Trophoblast cell (in vitro differentiated cells and primary cell): Measurements from ENCODE around the gene BACH2. TPM values are rescaled to one million over a fixed set of nuclear protein-coding genes. Genes with fewer than 3 reads are reported as not detected.

Source experiments
- DNase-seq, 2 donors: peaks; one replicate each; pipeline ENCODE4 v3.0.0-alpha.2; 2016
- H2AFZ ChIP-seq: 2 replicates; pipeline ENCODE4 v1.6.1; 2013; ENCODE audit warnings: low read length, moderate library complexity, mild to moderate bottlenecking; ENCODE audit not compliant: insufficient read depth, poor library complexity
- H2AK5ac ChIP-seq: 2 replicates; pipeline ENCODE4 v1.6.1; 2013; ENCODE audit warnings: mild to moderate bottlenecking, low read length
- H2BK120ac ChIP-seq: 2 replicates; pipeline ENCODE4 v1.6.1; 2013; ENCODE audit warnings: low read length, mild to moderate bottlenecking, moderate library complexity; ENCODE audit not compliant: insufficient read depth, poor library complexity
- H2BK12ac ChIP-seq: 2 replicates; pipeline ENCODE4 v1.6.1; 2013; ENCODE audit warnings: mild to moderate bottlenecking, low read length, moderate library complexity
- H2BK5ac ChIP-seq: 2 replicates; pipeline ENCODE4 v1.6.1; 2013; ENCODE audit warnings: low read length, low read depth, moderate library complexity, mild to moderate bottlenecking; ENCODE audit not compliant: poor library complexity
- H3K14ac ChIP-seq: 2 replicates; pipeline ENCODE4 v1.6.1; 2013; ENCODE audit warnings: mild to moderate bottlenecking, low read length
- H3K18ac ChIP-seq: 2 replicates; pipeline ENCODE4 v1.6.1; 2013; ENCODE audit warnings: mild to moderate bottlenecking, low read length
- H3K23ac ChIP-seq: 2 replicates; pipeline ENCODE4 v1.6.1; 2013; ENCODE audit warnings: low read length
- H3K27ac ChIP-seq: 2 replicates; pipeline ENCODE4 v1.5.1; 2013; ENCODE audit warnings: low read depth, mild to moderate bottlenecking, inconsistent platforms, low read length, moderate library complexity
- H3K27me3 ChIP-seq: 2 replicates; pipeline ENCODE4 v1.6.1; 2013; ENCODE audit warnings: inconsistent platforms, mild to moderate bottlenecking, low read length, moderate library complexity; ENCODE audit not compliant: insufficient read depth
- H3K36me3 ChIP-seq, 2 experiments: 1 replicate in 1 of 2; 2 replicates in 1 of 2; pipeline ENCODE4 v1.6.1; 2013; ENCODE audit warnings: low read length in 2 of 2, mild to moderate bottlenecking in 2 of 2, moderate library complexity in 1 of 2; ENCODE audit not compliant: insufficient read depth in 2 of 2, control insufficient read depth in 1 of 2
- H3K4ac ChIP-seq: 2 replicates; pipeline ENCODE4 v1.6.1; 2013; ENCODE audit warnings: low read depth, mild to moderate bottlenecking, low read length, moderate library complexity
- H3K4me1 ChIP-seq, 2 experiments: 1 replicate in 1 of 2; 2 replicates in 1 of 2; pipeline ENCODE4 v1.6.1; 2013; ENCODE audit warnings: low read length in 2 of 2, mild to moderate bottlenecking in 2 of 2, moderate library complexity in 1 of 2; ENCODE audit not compliant: insufficient read depth in 2 of 2, control insufficient read depth in 1 of 2
- H3K4me2 ChIP-seq: 2 replicates; pipeline ENCODE4 v1.6.1; 2013; ENCODE audit warnings: inconsistent platforms, mild to moderate bottlenecking, low read length, moderate library complexity
- H3K4me3 ChIP-seq: 2 replicates; pipeline ENCODE4 v1.5.1; 2013; ENCODE audit warnings: mild to moderate bottlenecking, low read depth, low read length, inconsistent platforms
- H3K79me1 ChIP-seq: one replicate; pipeline ENCODE4 v1.6.1; 2013; ENCODE audit warnings: low read length
- H3K79me2 ChIP-seq: 2 replicates; pipeline ENCODE4 v1.6.1; 2013; ENCODE audit warnings: low read length, mild to moderate bottlenecking; ENCODE audit not compliant: control insufficient read depth, insufficient read depth, poor library complexity
- H3K9ac ChIP-seq: 2 replicates; pipeline ENCODE4 v1.6.1; 2013; ENCODE audit warnings: mild to moderate bottlenecking, low read length
- H3K9me3 ChIP-seq: 2 replicates; pipeline ENCODE4 v1.6.1; 2013; ENCODE audit warnings: low read depth, mild to moderate bottlenecking, control low read depth, inconsistent platforms, low read length; ENCODE audit not compliant: insufficient read depth
- H4K12ac ChIP-seq: 2 replicates; pipeline ENCODE4 v1.6.1; 2013; ENCODE audit warnings: low read depth, mild to moderate bottlenecking, low read length, moderate library complexity
- H4K8ac ChIP-seq: 2 replicates; pipeline ENCODE4 v1.6.1; 2013; ENCODE audit warnings: low read depth, mild to moderate bottlenecking, low read length, moderate library complexity
- H4K91ac ChIP-seq: one replicate; pipeline ENCODE4 v1.6.1; 2013; ENCODE audit warnings: low read depth, mild to moderate bottlenecking, low read length, moderate library complexity
- WGBS: extraction: QIAGEN DNeasy Blood & Tissue Kit; methylation state at CpG from one replicate; pipeline ENCODE4 v1.1.7; 2013; ENCODE audit warnings: missing lambda C conversion rate; ENCODE audit not compliant: insufficient read length, insufficient coverage; ENCODE audit errors: extremely low coverage; 5-methylcytosine and 5-hydroxymethylcytosine counted together
- polyA plus RNA-seq: library from polyadenylated mRNA; stranded (reverse); fragments of 200-250 nt; gene quantifications from 2 replicates; pipeline ENCODE4 v1.2.3, GENCODE V29; 2013

Gene BACH2
- 4.4 and 5.2 TPM in 2 replicates for polyA plus RNA-seq

GRCh38 chr6:90296341-90297114 lies at the start of gene BACH2:
Gene BACH2, minus strand, starts transcription at chr6:90296843. Its CDS starts 287,999 bp downstream, at chr6:90008844.
- Histone ChIP-seq H2AFZ (peak within 1 kb of the TSS; percentile 53), H3K36me3 (no peaks in the 10 kb centered on the region), H2BK120ac (peak within 1 kb of the TSS; percentile 70), H3K27me3 (peaks cover 7% of the 10 kb centered on the region), H3K4ac (peak within 1 kb of the TSS; percentile 56), H3K23ac (peak within 1 kb of the TSS; percentile 54), H2AK5ac (no peak within 1 kb of the TSS), H3K14ac (peak within 1 kb of the TSS; percentile 48), H4K91ac (peak within 1 kb of the TSS; percentile 56), H4K8ac (peak within 1 kb of the TSS; percentile 86), H2BK12ac (peak within 1 kb of the TSS; percentile 75), H3K9ac (peak within 1 kb of the TSS; percentile 86), H3K4me2 (peak within 1 kb of the TSS; percentile 97), H2BK5ac (peak within 1 kb of the TSS; percentile 32), H3K18ac (peak within 1 kb of the TSS; percentile 90), H4K12ac (peak within 1 kb of the TSS; percentile 5), H3K27ac (peak within 1 kb of the TSS; percentile 18), H3K9me3 (no peaks in the 10 kb centered on the region), H3K4me3 (peak within 1 kb of the TSS; percentile 87), H3K79me2 (peaks cover 4% of the 10 kb centered on the region), H3K79me1 (peaks cover 14% of the 10 kb centered on the region), H3K4me1 (peaks cover 4 to 6% of the 10 kb centered on the region in 2 experiments)
- no CpG with 5 or more reads among the region's 112 CpGs for WGBS
- DNase-seq = peak; percentile 48 to 63

- Histone ChIP-seq H2BK120ac (no peak overlapping the region), H3K23ac (no peak overlapping the region), H3K4me2 (no peak overlapping the region), H3K9me3 (no peaks in the 10 kb centered on the region), H3K27me3 (no peaks in the 10 kb centered on the region), H3K36me3 (no peaks in the 10 kb centered on the region), H3K79me2 (no peaks in the 10 kb centered on the region), H2AFZ (no peak overlapping the region), H2BK5ac (no peak overlapping the region), H3K14ac (no peak overlapping the region), H3K18ac (no peak overlapping the region), H3K9ac (no peak overlapping the region), H4K8ac (no peak overlapping the region), H3K4me1 (peaks cover 0 to 2% of the 10 kb centered on the region in 2 experiments), H3K27ac (no peak overlapping the region), H3K4me3 (no peak overlapping the region), H2BK12ac (no peak overlapping the region), H4K12ac (no peak overlapping the region), H2AK5ac (no peak overlapping the region), H3K79me1 (no peaks in the 10 kb centered on the region), H4K91ac (no peak overlapping the region), H3K4ac (no peak overlapping the region)
- WGBS = no CpG with 5 or more reads among the region's 5 CpGs
- peak in 1 of 2 donors; percentile 40 for DNase-seq
These were observed 46.9 kb upstream of the BACH2 start for GRCh38 chr6:90343576-90343975.

- H3K4me2 ChIP-seq = no peak overlapping the region
- H2AK5ac ChIP-seq = no peak overlapping the region
- no peak overlapping the region for H3K27ac ChIP-seq
- H3K18ac ChIP-seq = no peak overlapping the region
- peak; percentile 58 to 90 for DNase-seq
- peaks cover 0 to 3% of the 10 kb centered on the region in 2 experiments for H3K4me1 ChIP-seq
- H4K91ac ChIP-seq = no peak overlapping the region
- H3K4ac ChIP-seq = no peak overlapping the region
- H3K79me1 ChIP-seq = peaks cover 2% of the 10 kb centered on the region
- H2AFZ ChIP-seq = no peak overlapping the region
- no peaks in the 10 kb centered on the region for H3K27me3 ChIP-seq
- H3K14ac ChIP-seq = no peak overlapping the region
- H3K9ac ChIP-seq = no peak overlapping the region
- H3K4me3 ChIP-seq = no peak overlapping the region
- no peaks in the 10 kb centered on the region for H3K79me2 ChIP-seq
- H3K36me3 ChIP-seq = no peaks in the 10 kb centered on the region
- H4K12ac ChIP-seq = no peak overlapping the region
- H2BK5ac ChIP-seq = no peak overlapping the region
- no peak overlapping the region for H2BK120ac ChIP-seq
- no peak overlapping the region for H4K8ac ChIP-seq
- no CpG with 5 or more reads among the region's 1 CpG for WGBS
- no peak overlapping the region for H2BK12ac ChIP-seq
- no peak overlapping the region for H3K23ac ChIP-seq
- peaks cover 2% of the 10 kb centered on the region for H3K9me3 ChIP-seq
These were observed 41.8 kb upstream of the BACH2 start for GRCh38 chr6:90338409-90338808.

- Histone ChIP-seq H3K79me2 (no peaks in the 10 kb centered on the region), H3K4ac (no peak overlapping the region), H2BK12ac (no peak overlapping the region), H4K8ac (no peak overlapping the region), H2BK120ac (no peak overlapping the region), H3K9me3 (peaks cover 2% of the 10 kb centered on the region), H3K14ac (no peak overlapping the region), H4K91ac (no peak overlapping the region), H2AK5ac (no peak overlapping the region), H3K23ac (no peak overlapping the region), H3K36me3 (no peaks in the 10 kb centered on the region), H3K4me3 (no peak overlapping the region), H2AFZ (no peak overlapping the region), H3K27me3 (no peaks in the 10 kb centered on the region), H4K12ac (no peak overlapping the region), H2BK5ac (no peak overlapping the region), H3K4me2 (no peak overlapping the region), H3K9ac (no peak overlapping the region), H3K18ac (no peak overlapping the region), H3K4me1 (peaks cover 0 to 3% of the 10 kb centered on the region in 2 experiments), H3K27ac (no peak overlapping the region), H3K79me1 (peaks cover 2% of the 10 kb centered on the region)
- DNase-seq = no peak
- WGBS = no CpG with 5 or more reads among the region's 6 CpGs
These were observed 39.8 kb upstream of the BACH2 start for GRCh38 chr6:90336388-90336947.
